B cell (primary cell): ENCODE results near the gene OSER1. TPM values are rescaled to one million over a fixed set of nuclear protein-coding genes. Genes with fewer than 3 reads are reported as not detected.

ENCODE experiments used
- ATAC-seq: fragments of 200-7000 bp; cut with Tn5 transposase; one replicate; pipeline ENCODE4 v1.10.0; 2021; ENCODE audit warnings: low read depth, mild to moderate bottlenecking, moderate number of reproducible peaks, moderate library complexity
- CTCF ChIA-PET: fragments of 350-600 bp; sonication (Branson Sonifier 250); formaldehyde crosslinking; loops from one replicate; lab custom pipeline; 2021; ENCODE audit warnings: antibody characterized with exemption, inconsistent platforms; lab: Charles Lee
- POLR2A ChIA-PET: fragments of 350-600 bp; sonication (Branson Sonifier 250); formaldehyde crosslinking; loops from one replicate; lab custom pipeline; 2021; ENCODE audit warnings: antibody characterized with exemption; lab: Charles Lee
- DNase-seq: peaks from one replicate; pipeline ENCODE4 v3.0.0; 2013
- H2AFZ ChIP-seq: 2 replicates; pipeline ENCODE4 v1.6.1; 2012; ENCODE audit warnings: mild to moderate bottlenecking, low read depth, low read length; ENCODE audit not compliant: insufficient read depth, poor library complexity, severe bottlenecking
- H3K27ac ChIP-seq, 2 donors: 1 replicate in 1 of 2; 2 replicates in 1 of 2; pipeline ENCODE4 v1.5.1; 2012 to 2013; ENCODE audit warnings: low read length in 2 of 2, mild to moderate bottlenecking in 2 of 2, moderate library complexity in 1 of 2
- H3K27me3 ChIP-seq, 4 experiments: fragments of 200-600 bp in 1 of 4; sonication (generic) in 1 of 4; replicated peaks in 1 of 4; 1 replicate in 2 of 4; 2 replicates in 2 of 4; pipeline versions ENCODE4 v1.6.1 to v1.7.0; 2013 to 2016; ENCODE audit warnings: low read length in 3 of 4, mild to moderate bottlenecking in 2 of 4, mixed read lengths in 1 of 4, moderate library complexity in 1 of 4; ENCODE audit not compliant: insufficient read depth in 4 of 4, control insufficient read depth in 3 of 4; ENCODE audit errors: control extremely low read depth in 1 of 4
- H3K36me3 ChIP-seq, 2 experiments: replicated peaks in 1 of 2; 1 replicate in 1 of 2; 2 replicates in 1 of 2; pipeline versions ENCODE4 v1.6.1 to v1.7.1; 2013; ENCODE audit warnings: low read length in 1 of 2; ENCODE audit not compliant: insufficient read depth in 2 of 2, control insufficient read depth in 1 of 2; ENCODE audit errors: control extremely low read depth in 1 of 2, extremely low read depth in 1 of 2
- H3K4me1 ChIP-seq, 2 donors: fragments of 200-600 bp in 1 of 2; sonication (generic) in 1 of 2; 1 replicate in 1 of 2; 2 replicates in 1 of 2; pipeline versions ENCODE4 v1.5.1 to v1.6.1; 2013 to 2017; ENCODE audit warnings: low read length in 2 of 2; ENCODE audit not compliant: control insufficient read depth in 2 of 2, insufficient read depth in 2 of 2
- H3K4me2 ChIP-seq: replicated peaks from 2 replicates; pipeline ENCODE3; 2012; ENCODE audit warnings: mild to moderate bottlenecking, low read depth, low read length; ENCODE audit not compliant: poor library complexity, severe bottlenecking
- H3K4me3 ChIP-seq, 5 experiments: fragments of 200-600 bp in 1 of 5; sonication (generic) in 1 of 5; 1 replicate in 3 of 5; 2 replicates in 2 of 5; pipeline versions ENCODE4 v1.5.1 to v1.7.0; 2011 to 2016; ENCODE audit warnings: low read length in 4 of 5, mild to moderate bottlenecking in 4 of 5, low read depth in 2 of 5, control low read depth in 1 of 5, moderate library complexity in 1 of 5; ENCODE audit not compliant: insufficient read depth in 1 of 5; ENCODE audit errors: control extremely low read depth in 1 of 5, extremely low read depth in 1 of 5
- H3K79me2 ChIP-seq: fragments of 200-600 bp; sonication (generic); one replicate; pipeline ENCODE4 v1.6.0; 2016; ENCODE audit warnings: low read length; ENCODE audit not compliant: control insufficient read depth, insufficient read depth
- H3K9ac ChIP-seq: fragments of 200-600 bp; sonication (generic); 2 replicates; pipeline ENCODE4 v1.6.1; 2017; ENCODE audit warnings: mild to moderate bottlenecking, low read length, moderate library complexity
- H3K9me3 ChIP-seq, 3 donors: one replicate each; pipeline versions ENCODE4 v1.6.1 to v1.7.1; 2013; ENCODE audit warnings: low read length in 2 of 3; ENCODE audit not compliant: control insufficient read depth in 2 of 3, insufficient read depth in 1 of 3; ENCODE audit errors: control extremely low read depth in 1 of 3
- H4K20me1 ChIP-seq: 2 replicates; pipeline ENCODE4 v1.6.0; 2012; ENCODE audit warnings: mild to moderate bottlenecking, low read length; ENCODE audit not compliant: insufficient read depth, control insufficient read depth, poor library complexity, severe bottlenecking
- H3K27ac Mint-ChIP-seq: one replicate; pipeline ENCODE4 v1.8.0; 2021; ENCODE audit warnings: mixed read lengths
- H3K27me3 Mint-ChIP-seq: one replicate; pipeline ENCODE4 v1.8.0; 2021; ENCODE audit warnings: mixed read lengths
- H3K4me1 Mint-ChIP-seq: one replicate; pipeline ENCODE4 v1.8.0; 2021; ENCODE audit warnings: mixed read lengths
- H3K4me3 Mint-ChIP-seq: one replicate; pipeline ENCODE4 v1.8.0; 2021; ENCODE audit warnings: mixed read lengths
- H3K9me3 Mint-ChIP-seq: one replicate; pipeline ENCODE4 v1.8.0; 2022; ENCODE audit warnings: mixed read lengths; ENCODE audit not compliant: insufficient read depth
- CTCF ChIP-seq: fragments of 200-600 bp; IDR thresholded peaks from one replicate; pipeline ENCODE4 v1.8.0; 2022; ENCODE audit warnings: antibody characterized with exemption, mild to moderate bottlenecking
- EZH2 ChIP-seq: IDR thresholded peaks from 2 replicates; pipeline ENCODE4 v1.6.1; 2012; ENCODE audit warnings: borderline replicate concordance, low read depth, mild to moderate bottlenecking, moderate library complexity, low read length; ENCODE audit not compliant: insufficient read depth, poor library complexity, severe bottlenecking
- WGBS: methylation state at CpG from one replicate; pipeline ENCODE4 v1.1.5; 2013; ENCODE audit warnings: missing lambda C conversion rate; ENCODE audit not compliant: insufficient coverage; 5-methylcytosine and 5-hydroxymethylcytosine counted together
- intact Hi-C: fragments of 100-400 bp; cut with micrococcal nuclease; formaldehyde crosslinking; loops from one replicate; pipeline ENCODE4 v1.10.0; 2022
- polyA plus RNA-seq: library from polyadenylated mRNA; depleted of rRNA; stranded (reverse); fragments of >200 nt; gene quantifications from 2 replicates; pipeline ENCODE4 v1.2.3, GENCODE V29; 2012
- total RNA-seq, 2 donors: library from RNA; stranded (reverse); fragments of 120-200 nt in 1 of 2; gene quantifications; 1 replicate in 1 of 2; 2 replicates in 1 of 2; pipeline versions ENCODE4 v1.2.3 to v1.2.4, GENCODE V29; 2013 to 2022

Gene OSER1
- total and polyA plus RNA-seq, 2 donors (not counting 1 experiment from before 2014, with no cell fraction given) = 80.0 to 130 TPM

GRCh38 chr20:44180814-44181213, 29.8 kb downstream of the OSER1 start:
- intact Hi-C loops = no loop called here
- TF ChIP-seq CTCF (no peak), EZH2 (no peak)
- whole genome bisulfite sequencing = 61% methylated on average over 4 of the region's 9 CpGs
- no peaks in the 10 kb centered on the region for H3K4me1 Mint-ChIP-seq
- no peak overlapping the region for H3K4me2 ChIP-seq
- H3K27ac Mint-ChIP-seq = no peak overlapping the region
- no peaks in the 10 kb centered on the region for H3K79me2 ChIP-seq
- DNase-seq (no peak), ATAC-seq (no peak)
- POLR2A ChIA-PET = no interaction called here
- no peaks in the 10 kb centered on the region for H3K9me3 ChIP-seq
- peaks cover 0 to 34% (median 10%) of the 10 kb centered on the region in 4 experiments for H3K27me3 ChIP-seq
- H3K4me3 ChIP-seq = no peak overlapping the region
- no peak overlapping the region for H3K27ac ChIP-seq
- CTCF ChIA-PET = interaction anchor here (1.1 to 2.0 kb wide), 2 partner anchors 9 to 15 kb away, joined by 4 read pairs; no protein-coding TSS in a partner anchor
- H3K9me3 Mint-ChIP-seq = no peaks in the 10 kb centered on the region
- no peak overlapping the region for H3K9ac ChIP-seq
- no peak overlapping the region for H3K4me3 Mint-ChIP-seq
- H3K27me3 Mint-ChIP-seq = peaks cover 48% of the 10 kb centered on the region
- no peaks in the 10 kb centered on the region for H4K20me1 ChIP-seq
- no peaks in the 10 kb centered on the region for H3K36me3 ChIP-seq
- no peak overlapping the region for H2AFZ ChIP-seq
- H3K4me1 ChIP-seq = no peaks in the 10 kb centered on the region

DNA sequence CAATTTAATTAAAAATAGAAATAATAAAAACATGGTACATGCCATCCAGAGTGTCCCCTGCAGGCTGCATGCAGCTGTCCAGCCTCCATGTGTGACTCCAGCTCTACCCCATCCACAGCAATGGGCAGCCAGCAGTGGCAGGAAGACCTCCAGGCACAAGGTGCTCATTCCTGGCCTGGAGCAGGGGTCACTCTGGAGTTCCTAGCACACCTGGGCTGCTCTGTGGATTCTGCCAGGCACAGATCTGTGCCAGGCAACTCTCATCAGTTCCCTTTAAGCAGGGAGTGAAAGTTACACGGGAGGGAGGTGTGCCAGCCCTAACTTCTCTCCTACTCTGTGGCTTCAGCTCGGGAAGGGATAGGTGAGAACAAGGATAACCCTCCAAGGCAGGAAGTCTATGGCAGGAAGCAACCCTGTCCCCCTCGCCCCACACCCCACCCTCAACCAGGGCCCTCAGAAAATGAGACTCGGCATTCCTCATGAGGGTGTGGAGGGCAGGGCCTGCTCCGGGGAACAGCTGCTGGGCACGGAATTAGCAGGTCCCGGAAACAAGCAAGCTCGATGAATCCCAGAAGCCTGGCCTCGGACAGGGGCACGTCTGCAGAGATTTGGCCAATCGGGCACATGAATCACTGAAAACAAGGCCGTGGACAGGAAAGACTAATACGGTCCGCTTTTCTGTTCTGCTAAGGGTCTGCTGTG, 33.6 kb downstream of the OSER1 start:
- peaks cover 0 to 3% (median 0%) of the 10 kb centered on the region in 3 donors for H3K9me3 ChIP-seq
- intact Hi-C loops = no loop called here
- H3K27me3 Mint-ChIP-seq = peaks cover 43% of the 10 kb centered on the region
- ChIA-PET POLR2A (no interaction called here), CTCF (interaction anchor here (1.0 kb wide), 1 partner anchor 13 kb away, joined by 5 read pairs; no protein-coding TSS in a partner anchor)
- no peak overlapping the region for H3K4me3 ChIP-seq
- H3K27me3 ChIP-seq = peaks cover 0 to 17% (median 8%) of the 10 kb centered on the region in 4 experiments
- no peaks in the 10 kb centered on the region for H3K4me1 ChIP-seq
- no peaks in the 10 kb centered on the region for H4K20me1 ChIP-seq
- no peaks in the 10 kb centered on the region for H3K36me3 ChIP-seq
- no peak overlapping the region for H2AFZ ChIP-seq
- no peak overlapping the region for H3K4me3 Mint-ChIP-seq
- H3K27ac ChIP-seq = no peak overlapping the region
- H3K9me3 Mint-ChIP-seq = no peaks in the 10 kb centered on the region
- no peak overlapping the region for H3K4me2 ChIP-seq
- no peak overlapping the region for H3K9ac ChIP-seq
- TF ChIP-seq EZH2 (no peak), CTCF (no peak)
- H3K27ac Mint-ChIP-seq = no peak overlapping the region
- no peaks in the 10 kb centered on the region for H3K79me2 ChIP-seq
- DNase-seq (no peak), ATAC-seq (no peak)
- no peaks in the 10 kb centered on the region for H3K4me1 Mint-ChIP-seq
- 76% methylated on average over 12 of the region's 14 CpGs for WGBS
